Activated naive CD4-positive, alpha-beta T cell (primary cell): ENCODE data around the gene XPNPEP1.
A peak's percentile ranks its signal among the peaks of the same experiment; 100 is the strongest.

Experiments used
- DNase-seq, 4 experiments: peaks; one replicate each; lab custom pipeline; 2025; lab: John Stamatoyannopoulos, UW

Gene XPNPEP1

GRCh38 chr10:109893386-109893785 is 29.9 kb downstream of the XPNPEP1 start:
- no peak for DNase-seq

DNA sequence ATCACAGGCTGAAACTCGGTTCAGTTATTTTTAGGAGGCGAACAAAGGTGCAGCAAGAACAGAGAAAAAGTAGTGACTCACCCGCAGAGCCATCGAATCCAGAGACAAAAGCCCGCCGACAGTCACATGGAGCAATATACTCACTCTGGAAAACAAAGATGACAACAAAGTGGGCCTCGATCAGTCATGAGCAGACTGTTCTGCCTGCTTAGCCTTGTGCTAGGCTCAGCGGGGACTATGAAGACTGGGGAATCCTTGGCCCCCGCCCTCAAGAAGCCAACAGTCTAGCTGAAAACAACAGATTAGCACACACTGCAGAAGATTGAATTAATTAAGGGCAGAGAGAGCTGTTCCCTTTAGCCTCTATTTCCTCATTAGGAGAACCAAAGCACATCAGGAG is 30.4 kb downstream of the XPNPEP1 start:
- no peak for DNase-seq

- no peak for DNase-seq
Measured at GRCh38 chr10:109892117-109892516, 31.2 kb downstream of the XPNPEP1 start.

GRCh38 chr10:109891105-109891504 is 32.2 kb downstream of the XPNPEP1 start:
- DNase-seq: no peak

DNA sequence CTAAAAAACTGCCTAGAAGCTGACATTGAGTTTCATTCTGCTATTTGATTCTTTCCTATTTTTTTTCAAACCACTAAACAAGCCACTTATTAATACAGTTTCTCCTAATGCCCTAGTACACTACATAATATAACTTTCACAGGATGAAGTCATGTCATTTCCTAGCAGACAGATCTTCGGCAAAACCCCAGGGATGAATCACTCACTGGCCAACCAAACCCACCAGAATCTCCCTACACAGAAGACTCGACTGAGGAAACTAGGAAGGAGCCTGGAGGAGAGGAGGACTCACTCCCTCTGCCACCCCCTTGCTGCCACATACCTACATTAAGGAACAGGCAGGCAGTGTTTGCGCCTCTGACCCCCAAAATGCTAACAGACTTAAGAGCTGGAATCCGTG is 33.4 kb downstream of the XPNPEP1 start:
- no peak for DNase-seq

DNA sequence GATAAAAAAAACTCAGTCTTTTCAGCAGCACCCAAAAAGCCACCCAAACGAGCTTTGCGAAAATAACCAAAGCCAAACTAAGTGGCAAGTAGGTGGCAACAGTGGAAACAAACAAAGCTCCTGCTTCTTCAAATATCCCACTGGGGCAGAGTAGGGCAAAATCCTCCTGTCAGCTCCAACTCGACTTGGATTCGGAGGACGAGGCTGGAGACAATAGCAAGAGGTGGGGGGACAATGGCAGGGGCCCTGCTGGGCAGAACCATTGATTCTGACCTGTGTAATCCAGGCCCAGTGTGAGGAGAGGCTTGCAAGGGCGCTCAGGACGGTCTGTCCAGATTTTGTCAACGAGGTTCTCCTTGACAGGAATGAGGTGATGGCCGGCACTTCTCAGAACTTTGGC is 35.5 kb downstream of the XPNPEP1 start:
- no peak for DNase-seq

- no peak for DNase-seq
Measured at GRCh38 chr10:109887243-109887642, 36.1 kb downstream of the XPNPEP1 start.

- no peak for DNase-seq
Measured at GRCh38 chr10:109886781-109887140, 36.5 kb downstream of the XPNPEP1 start.

DNA sequence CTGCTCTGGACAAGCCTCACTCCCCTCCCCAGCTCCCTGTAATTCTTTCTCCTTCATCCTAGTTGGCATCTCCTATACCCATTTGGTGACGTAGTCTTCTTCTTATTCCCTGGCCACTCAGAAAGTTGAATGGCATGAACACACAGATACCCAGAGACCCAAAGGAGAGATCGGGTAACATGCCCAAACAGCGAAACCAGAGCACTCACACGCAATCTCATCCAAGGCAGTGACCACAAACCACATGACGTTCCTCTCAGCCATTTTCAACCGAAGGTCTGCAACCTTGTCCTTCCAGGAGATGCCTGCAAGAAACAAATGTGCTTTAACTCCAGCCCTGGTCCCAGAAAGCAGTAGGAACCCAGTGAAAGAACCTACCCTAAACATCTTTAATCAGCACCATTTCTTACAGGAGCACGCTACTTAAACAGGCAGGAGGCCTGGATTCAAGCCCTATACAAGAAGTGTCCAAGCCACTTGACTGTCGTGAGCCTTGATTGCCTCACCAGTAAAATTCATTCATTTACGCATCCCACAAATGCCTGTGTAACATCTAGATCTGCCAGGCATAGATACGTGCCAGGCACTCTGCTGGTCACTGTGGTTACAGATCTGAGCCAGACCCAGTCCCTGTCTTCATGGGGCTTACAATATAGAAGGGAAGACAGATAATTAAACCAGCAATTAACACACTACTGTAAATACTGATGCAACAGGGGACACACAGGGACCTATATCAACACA is 37.1 kb downstream of the XPNPEP1 start:
- no peak for DNase-seq

DNA sequence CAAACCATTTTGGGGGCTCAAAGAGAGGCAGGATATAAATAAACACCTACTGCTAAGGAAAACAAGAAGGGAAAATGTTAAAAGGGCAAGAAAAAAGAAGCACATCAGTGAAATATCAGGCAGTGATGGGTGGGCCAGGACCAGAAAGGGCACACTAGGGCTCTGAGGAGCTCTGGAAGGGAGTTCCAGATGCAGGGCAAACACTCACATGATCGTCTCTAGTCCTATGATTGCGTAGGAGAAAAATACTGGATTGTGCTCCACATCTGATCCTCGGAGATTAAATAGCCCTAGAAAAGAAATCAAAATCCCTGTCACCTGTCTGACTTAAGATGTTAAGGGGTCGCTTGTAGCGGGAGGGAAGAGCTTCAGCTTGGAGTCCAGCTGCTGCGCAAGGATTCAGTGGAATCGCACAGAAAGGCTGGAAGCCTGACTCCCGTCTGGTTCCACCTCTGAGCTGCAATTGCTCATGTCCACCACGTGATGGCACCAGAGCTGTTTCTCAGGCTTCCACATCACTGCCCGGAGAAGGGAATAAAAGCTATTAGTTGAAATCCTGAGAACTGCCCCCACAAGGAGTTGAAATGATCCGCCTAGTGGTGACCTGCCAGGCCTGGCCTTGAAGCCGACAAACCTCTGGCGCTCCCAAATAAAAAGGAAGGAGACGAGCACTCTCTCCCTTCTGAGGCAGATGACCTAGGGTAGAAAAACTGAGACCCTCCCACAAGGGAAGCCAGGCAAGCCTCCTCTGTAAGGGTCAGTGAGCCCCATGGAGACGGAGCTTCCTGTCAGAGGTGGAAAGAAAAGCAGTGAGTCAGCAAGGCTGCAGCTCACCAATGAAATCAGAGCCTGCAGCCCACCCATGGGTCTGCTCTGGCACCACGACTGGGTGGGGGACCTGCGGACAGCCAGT is 39.2 kb downstream of the XPNPEP1 start:
- DNase-seq: peak in 2 of 4 experiments; percentile 37 to 38

- DNase-seq: no peak
Measured at GRCh38 chr10:109882251-109883057, 40.9 kb downstream of the XPNPEP1 start.

DNA sequence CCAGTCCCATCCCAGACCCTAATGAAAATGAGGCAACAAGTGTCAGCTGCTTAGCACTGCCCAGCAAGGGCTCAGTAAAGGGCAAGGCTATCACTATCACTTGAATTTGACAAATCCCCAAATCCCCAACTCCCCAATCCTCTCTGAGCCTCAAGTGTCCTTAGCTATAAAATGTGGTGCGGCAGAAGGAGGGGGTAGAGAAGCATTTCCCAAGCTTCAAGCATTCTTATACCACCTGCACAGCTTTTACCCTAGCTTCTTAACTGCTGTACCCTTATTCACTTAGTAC is 41.6 kb downstream of the XPNPEP1 start:
- DNase-seq: no peak

GRCh38 chr10:109880886-109881768 is 42.2 kb downstream of the XPNPEP1 start:
- no peak for DNase-seq

DNA sequence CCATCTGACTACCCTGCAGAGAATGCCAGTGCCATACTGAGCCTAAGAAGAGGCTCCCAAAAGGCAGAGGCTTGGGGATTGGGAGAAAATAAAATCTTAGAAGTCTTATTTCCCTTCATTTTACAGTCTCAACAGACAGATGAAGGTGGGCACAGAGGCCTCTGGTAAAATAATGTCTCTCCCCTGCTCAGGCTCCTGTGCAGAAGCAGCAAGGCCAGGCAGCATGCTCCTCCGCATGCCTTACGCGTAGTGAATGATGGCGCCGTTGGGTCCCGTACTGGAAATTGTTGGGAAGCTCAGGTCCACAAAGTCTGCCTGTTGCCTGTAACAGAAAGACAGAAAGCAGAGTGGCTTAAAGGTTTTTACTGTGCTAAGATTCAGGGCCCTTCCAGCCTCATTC is 45.8 kb downstream of the XPNPEP1 start:
- no peak for DNase-seq

- no peak for DNase-seq
Measured at GRCh38 chr10:109875828-109876821, 47.2 kb downstream of the XPNPEP1 start.

DNA sequence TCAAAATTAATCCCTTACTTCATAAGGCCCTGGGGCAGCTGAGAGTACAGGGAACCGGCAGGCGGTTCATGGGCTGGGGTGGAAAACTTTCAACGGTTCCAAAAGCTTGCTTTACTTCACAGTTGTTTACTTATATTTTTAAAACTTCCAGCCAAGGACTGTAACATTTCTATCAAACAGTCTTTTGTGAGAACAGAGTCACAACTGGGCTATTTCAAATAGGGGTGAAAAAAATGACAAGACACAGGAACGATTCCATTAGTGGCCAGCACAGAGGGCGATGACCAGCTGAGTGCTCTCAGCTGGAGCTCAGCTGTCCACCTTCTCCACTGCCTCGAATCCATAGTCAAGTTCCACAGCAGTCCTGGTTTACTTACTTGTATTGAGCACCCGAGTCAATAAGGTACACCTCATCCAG is 48.2 kb downstream of the XPNPEP1 start:
- DNase-seq: no peak

GRCh38 chr10:109871476-109871875 is 51.8 kb downstream of the XPNPEP1 start:
- DNase-seq: no peak

DNA sequence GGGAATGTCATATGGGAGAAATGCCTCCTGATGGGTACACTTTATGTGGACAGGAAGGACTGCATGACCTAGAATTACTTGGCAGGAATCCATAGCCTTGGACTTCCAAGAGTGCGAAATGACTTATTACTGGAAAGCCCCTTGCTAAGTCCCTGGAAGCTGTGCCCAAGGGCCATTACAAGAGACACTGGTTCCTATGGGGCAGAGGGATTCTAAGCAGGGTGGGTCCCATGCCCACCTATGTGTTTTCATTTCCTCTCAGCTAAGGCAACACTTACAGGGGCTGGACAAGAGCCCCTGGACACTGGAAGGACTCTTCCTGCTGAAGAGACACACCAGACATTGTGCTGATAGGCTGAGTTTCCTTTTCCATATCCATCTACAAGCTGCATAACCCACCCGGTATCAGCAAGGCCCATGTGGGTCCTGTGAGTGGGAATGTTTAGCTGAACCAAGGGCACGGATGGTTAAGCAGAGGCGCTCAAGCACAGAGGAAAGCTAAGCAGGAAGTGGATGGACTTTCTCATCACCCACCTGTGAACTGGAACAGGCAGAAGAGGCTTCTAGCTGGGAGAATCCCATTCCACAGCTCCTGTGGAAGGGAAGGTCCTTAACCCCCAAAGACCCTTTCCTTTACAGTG is 56.2 kb downstream of the XPNPEP1 start:
- DNase-seq: no peak

GRCh38 chr10:109866168-109866994 is 56.9 kb downstream of the XPNPEP1 start:
- DNase-seq: no peak
